A172 (cell line): ENCODE results near the gene HIKESHI. TPM values are rescaled to one million over a fixed set of nuclear protein-coding genes. Genes with fewer than 3 reads are reported as not detected.

Experiments
- DNase-seq: peaks from one replicate; pipeline ENCODE4 v3.0.0-alpha.2; 2015; ENCODE audit warnings: low spot score
- total RNA-seq: library from RNA; depleted of rRNA; stranded (reverse); fragments of >200 nt; shearing (Covaris generic); gene quantifications from 2 replicates; pipeline ENCODE4 v1.2.3, GENCODE V29; 2014; rRNA removed

HIKESHI gene
- total RNA-seq, 1 experiment from 2014 or later, result 106 TPM

DNA sequence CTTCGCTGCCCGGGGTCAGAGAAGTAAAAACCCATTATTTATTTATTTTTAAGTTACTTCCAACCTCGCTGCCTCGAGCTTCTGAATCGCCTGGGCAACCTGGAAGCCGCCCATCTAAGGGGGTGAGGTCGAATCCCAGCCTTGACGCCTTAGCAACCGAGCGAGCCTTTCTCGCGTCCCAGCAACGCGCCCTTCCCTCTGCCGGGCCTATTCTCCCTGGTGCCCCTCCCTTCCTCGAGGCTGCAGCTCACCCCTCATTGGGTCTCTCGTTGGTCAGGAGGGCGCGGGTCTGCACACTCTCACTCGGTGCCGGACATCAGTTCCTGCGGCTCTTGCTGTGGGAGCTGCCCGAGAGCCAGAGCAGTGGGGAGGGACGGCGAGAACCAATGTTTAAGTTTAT lies 72.5 kb downstream of the HIKESHI start, which contains the start of gene CCDC81:
Gene CCDC81 (plus strand): TSS at position 302 of the 400 bp plus-strand sequence. CDS start 277 bp downstream, outside the sequence.
- no peak for DNase-seq

DNA sequence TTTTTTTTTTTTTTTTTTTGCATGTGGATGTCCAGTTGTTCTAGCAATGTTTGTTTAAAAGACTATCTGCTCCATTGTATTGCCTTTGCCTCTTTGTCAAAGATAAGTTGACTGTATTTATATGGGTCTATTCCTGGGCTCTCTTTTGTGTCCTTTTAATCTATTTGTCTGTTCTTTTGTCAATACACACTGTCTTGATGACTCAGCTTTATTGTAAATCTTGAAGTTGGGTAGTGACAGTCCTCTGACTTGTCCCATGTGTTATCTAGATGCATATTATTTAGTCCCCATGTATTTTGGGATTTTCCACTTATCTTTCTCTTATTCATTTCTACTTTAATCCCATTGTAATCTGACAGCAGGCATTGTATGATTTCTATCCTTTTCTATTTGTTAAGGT lies 75.9 kb downstream of the HIKESHI start:
- no peak for DNase-seq

DNA sequence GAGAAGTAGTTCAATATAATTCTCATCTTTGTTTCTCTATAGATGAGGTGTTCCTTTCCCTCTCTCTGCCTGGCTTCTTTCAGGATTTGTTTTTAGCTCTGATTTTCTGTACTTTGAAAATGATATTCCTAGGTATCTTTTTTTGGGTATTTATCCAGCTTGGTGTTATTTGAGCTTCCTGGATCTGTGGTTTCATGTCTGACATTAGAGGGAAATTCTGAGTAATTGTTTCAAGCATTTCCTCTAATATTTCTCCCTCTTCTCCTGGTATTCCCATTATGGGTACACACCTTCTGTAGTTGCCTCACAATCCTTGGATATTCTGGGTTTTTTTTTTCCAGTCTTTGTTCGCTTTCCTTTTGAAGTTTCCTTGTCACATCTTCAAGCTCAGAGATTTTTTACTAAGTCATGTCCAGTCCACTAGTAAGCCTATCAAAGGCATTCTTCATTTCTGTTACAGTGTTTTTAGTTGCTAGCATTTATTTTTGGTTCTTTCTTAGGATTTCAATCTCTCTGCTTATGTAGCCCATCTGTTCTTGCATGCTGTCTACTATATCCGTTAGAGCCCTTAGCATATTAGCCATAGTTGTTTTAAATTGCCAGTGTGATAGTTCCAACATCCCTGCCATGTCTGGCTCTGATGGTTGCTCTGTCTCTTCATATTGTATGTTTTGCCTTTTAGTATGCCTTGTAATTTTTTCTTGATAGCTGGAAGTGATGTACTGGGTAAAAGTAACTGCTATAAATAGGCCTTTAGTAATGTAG lies 78.4 kb downstream of the HIKESHI start:
- DNase-seq, result no peak

DNA sequence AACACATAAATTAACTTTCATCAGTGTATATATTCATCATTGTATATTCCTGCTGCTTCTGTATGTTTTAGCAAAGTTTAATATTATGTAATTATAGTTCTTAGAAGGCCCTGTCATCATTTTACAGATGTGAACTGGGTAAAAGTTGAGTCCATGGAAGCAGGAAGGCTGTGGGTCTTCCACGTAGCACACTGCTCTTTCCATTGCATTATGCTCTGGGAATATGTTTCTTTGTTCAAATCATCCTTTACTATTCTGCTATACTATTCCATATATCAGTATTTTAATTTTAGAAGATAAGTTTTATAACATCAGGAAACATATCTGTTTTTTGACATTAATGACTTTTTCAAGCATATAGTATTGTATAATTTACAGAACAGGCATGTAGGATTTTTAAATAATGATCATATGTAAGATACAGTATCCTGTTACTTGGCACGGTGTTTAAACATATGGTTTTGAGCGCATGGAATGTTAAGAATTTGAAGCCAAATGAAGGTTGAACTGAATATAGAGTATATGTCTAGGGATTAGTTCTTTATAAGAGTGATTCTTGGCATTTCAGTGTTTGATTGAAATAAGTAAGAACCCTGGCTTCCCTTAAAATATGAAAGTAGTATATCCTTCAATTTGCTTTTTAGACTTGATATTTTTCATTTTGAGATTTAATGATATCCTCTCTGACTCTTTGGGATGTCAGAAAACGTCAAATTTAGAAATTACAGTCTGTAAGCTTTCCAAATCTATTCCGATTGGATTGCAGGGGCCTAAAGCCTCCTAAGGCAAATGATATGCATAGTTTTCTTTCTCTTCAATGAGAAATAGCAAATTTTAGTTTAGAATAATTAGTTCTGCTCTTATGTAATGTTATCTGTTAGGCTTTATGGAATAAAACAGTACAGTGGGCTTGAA lies 81.3 kb downstream of the HIKESHI start:
- DNase-seq, result no peak

DNA sequence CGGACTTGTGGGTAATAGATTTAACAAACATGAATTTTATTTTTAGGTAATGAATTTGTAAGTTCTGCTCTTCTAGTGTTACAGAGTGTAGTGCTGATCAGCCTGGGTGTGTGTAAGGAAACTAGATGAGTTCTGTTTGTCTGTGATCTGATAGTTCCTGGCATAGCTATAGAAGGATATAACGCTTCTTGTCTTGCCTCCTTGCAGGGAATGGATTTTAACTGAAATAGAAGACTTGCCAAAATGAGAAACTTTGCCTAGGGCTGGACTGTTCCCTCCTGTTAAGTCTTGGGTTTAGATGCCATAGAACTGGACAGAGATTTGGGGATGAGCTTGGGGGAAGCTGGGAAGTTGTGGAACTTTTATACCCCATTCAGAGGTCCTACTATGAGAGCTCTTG lies 84.2 kb downstream of the HIKESHI start:
- no peak for DNase-seq

DNA sequence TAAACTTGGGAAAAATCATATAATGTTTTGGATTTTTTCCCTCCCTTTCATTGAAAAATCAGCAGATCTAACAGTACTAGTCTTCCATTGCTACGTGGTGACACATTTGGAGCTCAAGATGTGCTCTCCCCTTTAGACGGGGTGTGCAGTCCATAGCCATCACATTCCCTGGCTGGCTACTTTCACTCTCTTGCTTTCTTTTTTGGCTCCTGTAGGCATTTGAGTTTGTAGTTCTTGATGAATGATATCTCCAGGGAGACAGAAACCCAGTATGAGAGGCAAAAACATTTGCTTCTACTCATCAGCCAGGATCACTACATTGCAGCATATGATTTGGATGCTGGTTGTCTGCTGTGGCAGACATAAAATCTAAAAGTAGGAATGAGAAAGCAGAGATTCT lies 84.7 kb downstream of the HIKESHI start:
- DNase-seq, result no peak

DNA sequence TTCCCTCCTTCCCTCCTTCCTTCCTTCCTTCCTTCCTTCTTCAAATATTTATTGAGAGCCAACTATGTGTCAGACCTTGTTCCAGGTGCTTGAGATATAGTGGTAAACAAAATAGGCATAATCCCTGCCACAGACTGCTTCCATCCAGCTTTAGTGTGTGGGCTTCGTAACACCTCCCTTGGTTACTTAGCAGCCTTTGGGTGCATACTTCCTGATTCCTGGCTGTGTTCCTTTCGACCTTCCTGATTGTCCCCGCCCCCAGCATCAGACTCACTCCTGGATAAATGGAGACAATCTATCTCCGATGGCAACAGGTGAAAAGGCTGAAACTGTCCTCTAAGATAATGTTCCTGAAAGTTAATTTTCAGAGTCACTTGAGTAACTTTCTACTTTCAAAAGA lies 86.2 kb downstream of the HIKESHI start:
- DNase-seq, result no peak

DNA sequence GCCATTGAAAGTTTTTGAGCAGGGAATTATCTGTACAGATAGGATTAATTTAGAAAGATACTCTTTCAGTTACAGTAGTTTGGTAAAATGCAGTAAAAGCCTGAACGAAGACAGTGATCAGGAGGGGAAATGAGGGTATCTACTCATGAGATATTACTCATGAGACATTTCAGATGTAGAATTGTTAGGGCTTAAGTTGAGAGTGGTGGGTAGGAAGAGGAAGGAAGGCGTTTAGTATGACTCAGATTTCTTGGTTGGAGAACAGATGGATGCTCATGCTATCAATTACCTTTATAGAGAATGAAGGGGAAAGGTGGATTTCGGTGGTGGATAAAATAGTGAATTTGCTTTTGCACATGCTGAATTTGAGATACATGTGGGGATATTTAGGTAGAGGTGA lies 88.4 kb downstream of the HIKESHI start:
- DNase-seq, result no peak

DNA sequence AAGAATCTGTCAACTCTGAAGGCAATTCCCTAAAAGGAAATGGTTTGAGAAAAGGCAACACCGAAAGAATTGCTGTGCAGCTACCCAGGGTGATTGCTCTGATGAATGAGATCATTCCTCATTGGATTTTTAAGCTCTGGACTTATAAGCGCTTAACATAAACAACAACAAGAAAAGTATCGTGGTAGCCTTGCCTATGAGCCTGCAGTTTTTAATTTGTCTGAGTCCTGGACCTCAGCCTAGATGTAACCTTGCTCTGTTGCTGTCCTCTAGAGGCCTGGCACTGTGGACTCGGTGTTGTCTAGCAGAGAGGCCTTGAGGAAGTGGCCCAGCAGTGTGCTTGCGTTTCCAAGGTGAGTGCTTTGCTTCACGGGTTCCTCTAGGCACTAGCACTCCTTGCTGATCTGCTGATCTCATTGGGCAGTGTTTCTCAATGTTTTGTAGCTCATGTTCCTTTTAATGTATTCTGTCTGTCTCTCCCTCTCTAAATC lies 93.1 kb downstream of the HIKESHI start:
- DNase-seq, result no peak

Other genes starting within 250 kb of the HIKESHI start
- gene PICALM, start 233.2 kb upstream of the HIKESHI start, total RNA-seq, result 182 and 196 TPM in 2 replicates
- 35.1 and 36.7 TPM in 2 replicates for gene EED, start 57.5 kb upstream of the HIKESHI start, total RNA-seq
- gene CCDC81, start 72.6 kb downstream of the HIKESHI start, total RNA-seq, result 0.41 TPM in 1 of 2 replicates, not detected in the other